ENCODE data around the gene PABPN1L.
"Not testable (repeated sequence)": the region's sequence is repeated elsewhere in the genome, so short reads cannot be mapped to it uniquely, and the experiment has no call there.

The PABPN1L gene

GRCh38 chr16:88896238-88897070 is 30.0 kb upstream of the PABPN1L start:
- no peaks in the 10 kb centered on the region for H3F3A ChIP-seq (ENCODE audit: insufficient read depth)
- H3K9me2 ChIP-seq (replicated peaks; ENCODE audit: insufficient read depth, low read length), result no peaks in the 10 kb centered on the region
- no peak for TF ChIP-seq EZH2phosphoT487 (conservative IDR thresholded peaks at IDR 0.05; ENCODE audit: low read length)
- TF ChIP-seq CTCF (IDR thresholded peaks at IDR 0.05; ENCODE audit: insufficient read depth, low read length, poor library complexity, severe bottlenecking), result no peak
- H3K9ac ChIP-seq (ENCODE audit: low read length), result no peak overlapping the region
- H2AFZ ChIP-seq (ENCODE audit: low read depth, low read length, severe bottlenecking), result no peak overlapping the region
- H3K4me2 ChIP-seq (ENCODE audit: low read depth, low read length, poor library complexity, severe bottlenecking), result no peak overlapping the region
- H3K4me3 ChIP-seq (ENCODE audit: insufficient read depth, low read length, poor library complexity, severe bottlenecking), result no peak overlapping the region
- H3K27me3 ChIP-seq (ENCODE audit: low read length), result no peaks in the 10 kb centered on the region
- no peaks in the 10 kb centered on the region; the same call in 1 of the 2 replicates for H4K20me1 ChIP-seq (ENCODE audit: low read depth, low read length)
- H3K27ac ChIP-seq (ENCODE audit: low read depth, low read length), result no peak overlapping the region
- H3K79me2 ChIP-seq (ENCODE audit: insufficient read depth, low read length), result peaks cover 4% of the 10 kb centered on the region; the same call in 1 of the 2 replicates
- no peaks in the 10 kb centered on the region for H3K9me3 ChIP-seq (ENCODE audit: insufficient read depth, low read length)
- H3K36me3 ChIP-seq (ENCODE audit: low read length), result no peaks in the 10 kb centered on the region

GRCh38 chr16:88895335-88895734 is 28.9 kb upstream of the PABPN1L start:
- no peaks in the 10 kb centered on the region for H3K27me3 ChIP-seq (ENCODE audit: low read length)
- no peaks in the 10 kb centered on the region; the same call in 1 of the 2 replicates for H4K20me1 ChIP-seq (ENCODE audit: low read depth, low read length)
- H3K36me3 ChIP-seq (ENCODE audit: low read length), result no peaks in the 10 kb centered on the region
- H3K4me3 ChIP-seq (ENCODE audit: insufficient read depth, low read length, poor library complexity, severe bottlenecking), result no peak overlapping the region
- H3K4me2 ChIP-seq (ENCODE audit: low read depth, low read length, poor library complexity, severe bottlenecking), result no peak overlapping the region
- H3K9me3 ChIP-seq (ENCODE audit: insufficient read depth, low read length), result no peaks in the 10 kb centered on the region
- no peaks in the 10 kb centered on the region; the same call in 1 of the 2 replicates for H3K79me2 ChIP-seq (ENCODE audit: insufficient read depth, low read length)
- H3K9me2 ChIP-seq (replicated peaks; ENCODE audit: insufficient read depth, low read length), result no peaks in the 10 kb centered on the region
- H3K27ac ChIP-seq (ENCODE audit: low read depth, low read length), result no peak overlapping the region
- no peak overlapping the region for H3K9ac ChIP-seq (ENCODE audit: low read length)
- no peaks in the 10 kb centered on the region for H3F3A ChIP-seq (ENCODE audit: insufficient read depth)
- no peak overlapping the region for H2AFZ ChIP-seq (ENCODE audit: low read depth, low read length, severe bottlenecking)
- no peak for TF ChIP-seq CTCF (IDR thresholded peaks at IDR 0.05; ENCODE audit: insufficient read depth, low read length, poor library complexity, severe bottlenecking)
- no peak for TF ChIP-seq EZH2phosphoT487 (conservative IDR thresholded peaks at IDR 0.05; ENCODE audit: low read length)

GRCh38 chr16:88894681-88895300 is 28.3 kb upstream of the PABPN1L start:
- H4K20me1 ChIP-seq (ENCODE audit: low read depth, low read length), result no peaks in the 10 kb centered on the region; the same call in 1 of the 2 replicates
- H2AFZ ChIP-seq (ENCODE audit: low read depth, low read length, severe bottlenecking), result no peak overlapping the region
- H3F3A ChIP-seq (ENCODE audit: insufficient read depth), result no peaks in the 10 kb centered on the region
- H3K27ac ChIP-seq (ENCODE audit: low read depth, low read length), result no peak overlapping the region
- H3K79me2 ChIP-seq (ENCODE audit: insufficient read depth, low read length), result no peaks in the 10 kb centered on the region
- H3K4me2 ChIP-seq (ENCODE audit: low read depth, low read length, poor library complexity, severe bottlenecking), result no peak overlapping the region
- no peaks in the 10 kb centered on the region for H3K9me2 ChIP-seq (replicated peaks; ENCODE audit: insufficient read depth, low read length)
- H3K4me3 ChIP-seq (ENCODE audit: insufficient read depth, low read length, poor library complexity, severe bottlenecking), result no peak overlapping the region
- no peaks in the 10 kb centered on the region for H3K27me3 ChIP-seq (ENCODE audit: low read length)
- H3K9me3 ChIP-seq (ENCODE audit: insufficient read depth, low read length), result no peaks in the 10 kb centered on the region
- no peaks in the 10 kb centered on the region for H3K36me3 ChIP-seq (ENCODE audit: low read length)
- TF ChIP-seq CTCF (IDR thresholded peaks at IDR 0.05; ENCODE audit: insufficient read depth, low read length, poor library complexity, severe bottlenecking), result no peak
- H3K9ac ChIP-seq (ENCODE audit: low read length), result no peak overlapping the region

- not testable (repeated sequence) for H3K27me3 ChIP-seq (ENCODE audit: low read length); H3K36me3 ChIP-seq (ENCODE audit: low read length); H4K20me1 ChIP-seq (ENCODE audit: low read depth, low read length); H3K9me3 ChIP-seq (ENCODE audit: insufficient read depth, low read length); H3F3A ChIP-seq (ENCODE audit: insufficient read depth); H3K4me2 ChIP-seq (ENCODE audit: low read depth, low read length, poor library complexity, severe bottlenecking); H2AFZ ChIP-seq (ENCODE audit: low read depth, low read length, severe bottlenecking); H3K9ac ChIP-seq (ENCODE audit: low read length); H3K9me2 ChIP-seq (replicated peaks; ENCODE audit: insufficient read depth, low read length); H3K27ac ChIP-seq (ENCODE audit: low read depth, low read length); H3K4me3 ChIP-seq (ENCODE audit: insufficient read depth, low read length, poor library complexity, severe bottlenecking); H3K79me2 ChIP-seq (ENCODE audit: insufficient read depth, low read length)
These were observed 27.8 kb upstream of the PABPN1L start for GRCh38 chr16:88894266-88894665.
